Endothelial cell of umbilical vein (primary cell): ENCODE data around the gene CACNA2D3. TPM values are rescaled to one million over a fixed set of nuclear protein-coding genes. Genes with fewer than 3 reads are reported as not detected.

Experiments used
- BruUV-seq: library from RNA; stranded (reverse); fragments of 400-500 nt; replicated peaks from 2 replicates; lab custom pipeline; 2021; lab: Mats Ljungman, UMichigan
- CTCF ChIA-PET: fragments of 300-600, 350-600 bp; sonication (Branson Sonifier 250); formaldehyde crosslinking; loops from one replicate; lab custom pipeline; 2021; ENCODE audit warnings: antibody characterized with exemption, inconsistent platforms; lab: Charles Lee
- POLR2A ChIA-PET: fragments of 300-600, 350-600 bp; sonication (Branson Sonifier 250); formaldehyde crosslinking; loops from one replicate; lab custom pipeline; 2021; ENCODE audit warnings: antibody characterized with exemption, inconsistent platforms; lab: Charles Lee
- DNase-seq: peaks from one replicate; pipeline ENCODE4 v3.0.0-alpha.2; 2011; ENCODE audit warnings: low read depth, low spot score
- FAIRE-seq: peaks from 2 replicates; lab custom pipeline; 2011; peaks lifted over from hg19 to GRCh38; lab: Jason Lieb, UNC
- H2AFZ ChIP-seq: 2 replicates; pipeline ENCODE4 v1.6.0; 2012; ENCODE audit warnings: low read depth, low read length, control low read depth, inconsistent platforms
- H3K27ac ChIP-seq: 2 replicates; pipeline ENCODE4 v1.5.1; 2011; ENCODE audit warnings: low read depth, mild to moderate bottlenecking, control low read depth, low read length, moderate library complexity; ENCODE audit not compliant: insufficient read depth
- H3K27me3 ChIP-seq, 2 experiments: 2 replicates each; pipeline versions ENCODE4 v1.6.0 to v1.6.1; 2011; ENCODE audit warnings: low read length in 2 of 2, mixed read lengths in 1 of 2; ENCODE audit not compliant: control insufficient read depth in 2 of 2, insufficient read depth in 2 of 2
- H3K36me3 ChIP-seq, 2 experiments: 2 replicates in 1 of 2; 3 replicates in 1 of 2; pipeline ENCODE4 v1.5.1; 2011; ENCODE audit warnings: low read length in 2 of 2, mild to moderate bottlenecking in 1 of 2, moderate library complexity in 1 of 2; ENCODE audit not compliant: control insufficient read depth in 2 of 2, insufficient read depth in 2 of 2; ENCODE audit errors: extremely low read depth in 1 of 2
- H3K4me1 ChIP-seq: 3 replicates; pipeline ENCODE4 v1.5.1; 2011; ENCODE audit warnings: mild to moderate bottlenecking, low read length; ENCODE audit not compliant: control insufficient read depth, insufficient read depth; ENCODE audit errors: extremely low read depth
- H3K4me2 ChIP-seq: 2 replicates; pipeline ENCODE4 v1.6.1; 2011; ENCODE audit warnings: low read length, control low read depth, mixed read lengths; ENCODE audit not compliant: insufficient read depth
- H3K4me3 ChIP-seq, 3 experiments: fragments of 200-600 bp in 1 of 3; sonication (generic), shearing (Covaris generic) in 1 of 3; replicated peaks in 1 of 3; 2 replicates each; pipeline ENCODE4 v1.5.1; 2011 to 2016; ENCODE audit warnings: control low read depth in 3 of 3, low read length in 3 of 3, mild to moderate bottlenecking in 2 of 3, inconsistent platforms in 1 of 3, low read depth in 1 of 3, moderate library complexity in 1 of 3; ENCODE audit not compliant: insufficient read depth in 1 of 3
- H3K79me2 ChIP-seq: 2 replicates; pipeline ENCODE4 v1.6.0; 2012; ENCODE audit warnings: low read length, inconsistent platforms; ENCODE audit not compliant: control insufficient read depth, insufficient read depth
- H3K9ac ChIP-seq: replicated peaks from 2 replicates; pipeline ENCODE3; 2011; ENCODE audit warnings: low read length, control low read depth; ENCODE audit not compliant: insufficient read depth; ENCODE audit errors: extremely low read depth
- H3K9me1 ChIP-seq: replicated peaks from 3 replicates; pipeline ENCODE4 v1.6.0; 2011; ENCODE audit warnings: mild to moderate bottlenecking, low read length; ENCODE audit not compliant: control insufficient read depth, insufficient read depth; ENCODE audit errors: extremely low read depth
- H3K9me3 ChIP-seq: replicated peaks from 2 replicates; pipeline ENCODE4 v1.5.1; 2012; ENCODE audit warnings: low read length, inconsistent platforms; ENCODE audit not compliant: control insufficient read depth, insufficient read depth
- H4K20me1 ChIP-seq: replicated peaks from 2 replicates; pipeline ENCODE3; 2011; ENCODE audit warnings: mild to moderate bottlenecking, low read length; ENCODE audit not compliant: control insufficient read depth, insufficient read depth; ENCODE audit errors: extremely low read depth
- CTCF ChIP-seq, 2 donors: IDR thresholded peaks; 1 replicate in 1 of 2; 2 replicates in 1 of 2; pipeline ENCODE4 v1.5.1; 2011; ENCODE audit warnings: low read length in 2 of 2, mild to moderate bottlenecking in 2 of 2, moderate library complexity in 2 of 2, control low read depth in 1 of 2, inconsistent platforms in 1 of 2, low read depth in 1 of 2; ENCODE audit not compliant: insufficient read depth in 1 of 2; ENCODE audit errors: extremely low read depth in 1 of 2
- EZH2 ChIP-seq: IDR thresholded peaks from 2 replicates; pipeline ENCODE4 v1.6.1; 2012; ENCODE audit warnings: borderline replicate concordance, low read depth, mild to moderate bottlenecking, moderate library complexity, low read length, inconsistent platforms; ENCODE audit not compliant: severe bottlenecking
- FOS ChIP-seq: IDR thresholded peaks from 2 replicates; pipeline ENCODE4 v1.6.1; 2011; ENCODE audit warnings: mild to moderate bottlenecking, low read length, moderate library complexity, borderline replicate concordance; ENCODE audit not compliant: insufficient read depth
- GATA2 ChIP-seq: IDR thresholded peaks from 2 replicates; pipeline ENCODE4 v1.7.0; 2011; ENCODE audit warnings: low read depth, mild to moderate bottlenecking, moderate library complexity, mixed read lengths, low read length; ENCODE audit not compliant: insufficient read length, insufficient read depth
- JUN ChIP-seq: IDR thresholded peaks from 2 replicates; pipeline ENCODE4 v1.6.1; 2011; ENCODE audit warnings: borderline replicate concordance, low read depth; ENCODE audit not compliant: insufficient read length, insufficient read depth
- MAX ChIP-seq: IDR thresholded peaks from 2 replicates; pipeline ENCODE4 v1.6.1; 2011; ENCODE audit not compliant: insufficient read depth, insufficient read length
- MYC ChIP-seq: IDR thresholded peaks from one replicate; pipeline ENCODE4 v1.6.1; 2011; ENCODE audit warnings: mild to moderate bottlenecking, low read depth, low read length
- POLR2A ChIP-seq: IDR thresholded peaks from 2 replicates; pipeline ENCODE4 v1.6.1; 2012; ENCODE audit warnings: low read depth, mild to moderate bottlenecking, control low read depth, low read length
- POLR2AphosphoS5 ChIP-seq: IDR thresholded peaks from 2 replicates; pipeline ENCODE4 v1.6.1; 2012; ENCODE audit warnings: low read depth, mild to moderate bottlenecking, control low read depth, low read length, moderate library complexity; ENCODE audit not compliant: insufficient read depth
- dilution Hi-C: fragments of 300-500 bp; cut with MboI; formaldehyde crosslinking; loops from one replicate; pipeline ENCODE4 v1.15.0; 2019; ENCODE audit warnings: low sequenced_read_pairs; ENCODE audit not compliant: extremely low pct_ligation_motif_present
- intact Hi-C: fragments of 100-400 bp; cut with micrococcal nuclease; formaldehyde crosslinking; loops from one replicate; pipeline ENCODE4 v1.10.0; 2022
- polyA plus RNA-seq, 4 experiments: library from polyadenylated mRNA; depleted of rRNA in 3 of 4; stranded (reverse) in 3 of 4; unstranded in 1 of 4; fragments of >200 nt; gene quantifications; 2 replicates each; pipeline versions ENCODE4 v1.2.1 to v1.2.3, GENCODE V29; 2011 to 2012; ENCODE audit warnings: missing spikeins in 1 of 4
- total RNA-seq: library from RNA; stranded (reverse); gene quantifications from 2 replicates; pipeline ENCODE4 v1.2.3, GENCODE V29; 2021

The CACNA2D3 gene
- total and polyA plus RNA-seq, 2 donors (not counting 3 experiments of a cell fraction or from before 2014, with no cell fraction given): not detected

GRCh38 chr3:54378184-54378583 is 255.8 kb downstream of the CACNA2D3 start:
- H3K36me3 ChIP-seq: no peaks in the 10 kb centered on the region
- H3K27me3 ChIP-seq: no peaks in the 10 kb centered on the region
- BruUV-seq: no TSS peak
- H4K20me1 ChIP-seq: no peaks in the 10 kb centered on the region
- no peak for FAIRE-seq
- peaks cover 3% of the 10 kb centered on the region for H3K9me3 ChIP-seq
- TF ChIP-seq MYC (no peak), CTCF (IDR thresholded peaks at IDR 0.05; ENCODE audit: extremely low read depth in 1 of 2, insufficient read depth in 1 of 2, low read depth in 1 of 2, low read length in 2 of 2) (no peak), EZH2 (no peak), FOS (no peak), POLR2A (no peak), MAX (no peak)
- no peak overlapping the region for H3K27ac ChIP-seq
- intact Hi-C loops: no loop called here
- DNase-seq: no peak
- H2AFZ ChIP-seq: no peak overlapping the region
- H3K4me2 ChIP-seq: no peak overlapping the region
- no peaks in the 10 kb centered on the region for H3K9me1 ChIP-seq
- CTCF ChIA-PET: no interaction called here
- POLR2A ChIA-PET: no interaction called here
- no peaks in the 10 kb centered on the region for H3K4me1 ChIP-seq
- no peak overlapping the region for H3K9ac ChIP-seq
- dilution Hi-C loops: no loop called here
- no peak overlapping the region for H3K4me3 ChIP-seq
- no peaks in the 10 kb centered on the region for H3K79me2 ChIP-seq

GRCh38 chr3:54384279-54384678 is 261.9 kb downstream of the CACNA2D3 start:
- intact Hi-C loops: no loop called here
- Histone ChIP-seq H3K9me3 (peaks cover 2% of the 10 kb centered on the region), H3K9ac (no peak overlapping the region), H3K4me2 (no peak overlapping the region), H3K4me1 (no peaks in the 10 kb centered on the region), H4K20me1 (no peaks in the 10 kb centered on the region), H3K27me3 (no peaks in the 10 kb centered on the region), H3K4me3 (no peak overlapping the region), H3K79me2 (no peaks in the 10 kb centered on the region), H3K27ac (no peak overlapping the region), H3K9me1 (no peaks in the 10 kb centered on the region), H2AFZ (no peak overlapping the region), H3K36me3 (no peaks in the 10 kb centered on the region)
- no peak for DNase-seq
- BruUV-seq: no TSS peak
- POLR2A ChIA-PET: no interaction called here
- FAIRE-seq: no peak
- dilution Hi-C loops: no loop called here
- CTCF ChIA-PET: no interaction called here
- TF ChIP-seq POLR2A: no peak
- no peak for TF ChIP-seq CTCF (IDR thresholded peaks at IDR 0.05; ENCODE audit: extremely low read depth in 1 of 2, insufficient read depth in 1 of 2, low read depth in 1 of 2, low read length in 2 of 2)
- no peak for TF ChIP-seq JUN
- no peak for TF ChIP-seq MAX
- no peak for TF ChIP-seq GATA2
- TF ChIP-seq POLR2AphosphoS5: no peak
- TF ChIP-seq EZH2: no peak
- no peak for TF ChIP-seq FOS
- TF ChIP-seq MYC: no peak
